C4-2B (cell line): Measurements from ENCODE around the gene CCNG2.

Experiments used
- ZFX ChIP-seq: fragments of 450-650 bp; IDR thresholded peaks from 2 replicates; pipeline ENCODE4 v1.6.1; 2017
- TF ChIP-seq, protein P1 (sequence below): fragments of 450-650 bp; conservative IDR thresholded peaks from 2 replicates; pipeline ENCODE4 v1.5.1; 2017; ENCODE audit warnings: mild to moderate bottlenecking

DNA sequence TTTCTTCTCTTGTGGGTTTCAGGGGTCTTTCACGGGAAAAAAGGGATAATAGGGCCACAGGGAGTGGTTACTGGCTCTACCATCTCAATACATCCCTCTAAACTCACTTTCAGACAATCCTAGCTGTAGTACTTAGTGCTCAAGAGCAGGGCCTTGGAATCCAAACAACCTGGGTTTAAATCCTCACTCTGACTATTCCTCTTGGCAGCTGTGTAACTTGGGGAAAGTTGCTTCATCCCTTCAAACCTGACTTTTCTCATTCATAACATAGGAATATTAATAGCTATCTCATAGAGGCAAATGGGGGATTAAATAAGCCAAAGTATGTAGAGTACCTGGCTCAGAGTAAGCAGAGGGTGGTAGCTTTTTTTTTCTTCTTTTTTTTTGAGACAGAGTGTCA lies 32.4 kb downstream of the CCNG2 start:
- TF ChIP-seq ZFX = no peak
- TF ChIP-seq, protein P1, sequence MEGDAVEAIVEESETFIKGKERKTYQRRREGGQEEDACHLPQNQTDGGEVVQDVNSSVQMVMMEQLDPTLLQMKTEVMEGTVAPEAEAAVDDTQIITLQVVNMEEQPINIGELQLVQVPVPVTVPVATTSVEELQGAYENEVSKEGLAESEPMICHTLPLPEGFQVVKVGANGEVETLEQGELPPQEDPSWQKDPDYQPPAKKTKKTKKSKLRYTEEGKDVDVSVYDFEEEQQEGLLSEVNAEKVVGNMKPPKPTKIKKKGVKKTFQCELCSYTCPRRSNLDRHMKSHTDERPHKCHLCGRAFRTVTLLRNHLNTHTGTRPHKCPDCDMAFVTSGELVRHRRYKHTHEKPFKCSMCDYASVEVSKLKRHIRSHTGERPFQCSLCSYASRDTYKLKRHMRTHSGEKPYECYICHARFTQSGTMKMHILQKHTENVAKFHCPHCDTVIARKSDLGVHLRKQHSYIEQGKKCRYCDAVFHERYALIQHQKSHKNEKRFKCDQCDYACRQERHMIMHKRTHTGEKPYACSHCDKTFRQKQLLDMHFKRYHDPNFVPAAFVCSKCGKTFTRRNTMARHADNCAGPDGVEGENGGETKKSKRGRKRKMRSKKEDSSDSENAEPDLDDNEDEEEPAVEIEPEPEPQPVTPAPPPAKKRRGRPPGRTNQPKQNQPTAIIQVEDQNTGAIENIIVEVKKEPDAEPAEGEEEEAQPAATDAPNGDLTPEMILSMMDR = no peak
